PFSK-1 (cell line): ENCODE data around the gene SHTN1.

Experiments used
- FOXP2 ChIP-seq: optimal IDR thresholded peaks from 2 replicates; pipeline ENCODE3; 2011; ENCODE audit warnings: borderline replicate concordance, control low read depth, inconsistent platforms; ENCODE audit not compliant: insufficient read depth; ENCODE audit errors: extremely low read length, extremely low read depth
- POLR2AphosphoS5 ChIP-seq: IDR thresholded peaks from 2 replicates; pipeline ENCODE4 v1.6.1; 2012; ENCODE audit warnings: low read depth, mild to moderate bottlenecking, control low read depth, low read length, moderate library complexity
- REST ChIP-seq, 2 experiments: IDR thresholded peaks; 2 replicates each; pipeline versions ENCODE4 v1.6.1 to v1.8.0; 2011 to 2012; ENCODE audit warnings: low read depth in 2 of 2, low read length in 2 of 2, control low read depth in 1 of 2, inconsistent platforms in 1 of 2, mild to moderate bottlenecking in 1 of 2, moderate library complexity in 1 of 2; ENCODE audit not compliant: insufficient read depth in 1 of 2
- SIN3A ChIP-seq: IDR thresholded peaks from 2 replicates; pipeline ENCODE4 v1.6.1; 2012; ENCODE audit warnings: mild to moderate bottlenecking, low read length, moderate library complexity, borderline replicate concordance; ENCODE audit not compliant: insufficient read depth
- TAF1 ChIP-seq: IDR thresholded peaks from 2 replicates; pipeline ENCODE4 v1.6.1; 2012; ENCODE audit warnings: low read length, control low read depth, borderline replicate concordance; ENCODE audit not compliant: insufficient read depth

The SHTN1 gene

GRCh38 chr10:116835658-116836057, 169.3 kb downstream of the SHTN1 start:
- no peak for TF ChIP-seq TAF1
- no peak for TF ChIP-seq FOXP2
- no peak for TF ChIP-seq SIN3A

GRCh38 chr10:116833986-116834985, 170.7 kb downstream of the SHTN1 start:
- TF ChIP-seq POLR2AphosphoS5: no peak
- TF ChIP-seq SIN3A: no peak
- no peak for TF ChIP-seq FOXP2
- TF ChIP-seq TAF1: no peak
- TF ChIP-seq REST (IDR thresholded peaks at IDR 0.05; ENCODE audit: insufficient read depth in 1 of 2, low read depth in 2 of 2, low read length in 2 of 2): no peak

GRCh38 chr10:116831790-116832189, 173.2 kb downstream of the SHTN1 start:
- TF ChIP-seq POLR2AphosphoS5: no peak
- no peak for TF ChIP-seq REST (IDR thresholded peaks at IDR 0.05; ENCODE audit: insufficient read depth in 1 of 2, low read depth in 2 of 2, low read length in 2 of 2)
- TF ChIP-seq FOXP2: no peak
- no peak for TF ChIP-seq SIN3A
- no peak for TF ChIP-seq TAF1
